Endothelial cell of hepatic sinusoid (primary cell): Measurements from ENCODE around the gene LIPG.
"Not testable (repeated sequence)": the region's sequence is repeated elsewhere in the genome, so short reads cannot be mapped to it uniquely, and the experiment has no call there.

ENCODE experiments used
- in situ Hi-C: cut with HindIII; loops from 2 replicates; pipeline ENCODE4 v1.10.0; 2017; ENCODE audit warnings: low sequenced_read_pairs

LIPG gene

DNA sequence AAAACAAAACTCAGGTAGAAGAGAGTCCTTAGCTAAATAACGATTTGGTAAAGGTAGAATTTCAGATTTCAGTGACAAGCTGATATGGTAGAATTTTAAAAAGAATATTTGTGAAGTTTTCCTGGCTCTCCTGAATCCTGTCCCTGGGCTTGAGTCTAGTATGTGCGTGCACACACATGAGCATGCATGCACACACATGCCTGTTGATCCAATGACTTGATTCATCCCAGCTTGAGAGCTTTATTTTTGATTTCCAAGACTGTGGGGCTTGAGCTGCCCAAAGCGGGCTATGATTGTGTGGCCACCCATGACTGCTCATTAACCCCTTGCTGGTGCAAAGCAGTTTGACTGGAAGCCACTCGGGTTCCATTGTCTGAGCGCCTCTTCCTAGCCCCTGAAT is 9.0 kb downstream of the LIPG start:
- in situ Hi-C loops = no loop called here

DNA sequence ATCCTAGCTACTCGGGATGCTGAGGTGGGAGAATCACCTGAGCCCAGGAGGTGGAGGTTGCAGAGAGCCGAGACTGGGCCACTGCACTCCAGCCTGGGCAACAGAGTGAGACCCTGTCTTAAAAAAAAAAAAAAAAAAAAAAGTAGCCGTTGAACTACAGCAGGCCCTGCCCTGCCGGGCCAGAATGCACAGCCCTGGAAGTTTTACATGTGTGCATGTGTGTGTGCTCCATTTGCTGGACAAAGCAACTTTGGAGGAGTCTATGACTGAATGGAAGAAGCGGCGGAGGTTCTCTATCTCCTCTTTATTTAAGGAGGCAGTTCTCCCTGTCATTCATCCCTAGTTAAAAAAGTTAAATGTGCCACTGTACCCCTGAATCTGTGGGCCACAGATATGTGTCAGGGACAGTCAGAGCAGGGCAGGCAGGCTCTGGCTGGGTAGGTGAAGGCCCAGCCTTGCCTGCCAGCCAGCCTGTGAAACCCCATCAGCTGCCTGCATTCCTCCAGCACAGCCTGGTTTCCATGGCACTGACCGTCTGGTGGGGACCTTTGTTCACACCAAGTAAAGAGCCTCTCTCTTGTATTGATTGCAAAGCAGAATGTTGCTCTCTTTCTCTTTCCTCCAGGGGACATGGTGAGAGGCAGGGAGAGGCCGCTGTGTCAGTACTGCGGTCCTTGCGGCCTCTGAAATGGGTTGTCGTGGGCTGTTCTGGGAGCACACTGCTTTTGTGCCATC is 10.9 kb downstream of the LIPG start:
- in situ Hi-C loops = no loop called here

DNA sequence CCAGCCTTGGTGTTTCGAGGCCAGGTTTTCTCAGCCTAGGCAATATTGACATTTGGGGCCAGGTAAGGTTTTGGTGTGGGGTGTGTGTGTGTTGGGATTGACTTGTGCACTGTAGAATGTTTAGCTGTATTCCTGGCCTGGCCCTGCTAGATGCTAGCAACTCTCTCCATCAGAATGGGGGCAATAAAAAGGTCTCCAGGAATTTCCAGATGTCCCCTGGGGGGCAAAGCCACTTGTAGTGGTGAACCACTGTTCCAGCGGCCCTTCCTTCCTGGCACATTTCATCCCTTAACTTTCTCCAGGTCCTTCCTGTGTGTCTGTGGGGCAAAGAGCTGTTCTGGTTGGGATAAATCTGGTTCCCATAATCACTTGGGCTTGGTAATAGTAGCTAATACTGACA is 12.0 kb downstream of the LIPG start:
- in situ Hi-C loops = no loop called here

DNA sequence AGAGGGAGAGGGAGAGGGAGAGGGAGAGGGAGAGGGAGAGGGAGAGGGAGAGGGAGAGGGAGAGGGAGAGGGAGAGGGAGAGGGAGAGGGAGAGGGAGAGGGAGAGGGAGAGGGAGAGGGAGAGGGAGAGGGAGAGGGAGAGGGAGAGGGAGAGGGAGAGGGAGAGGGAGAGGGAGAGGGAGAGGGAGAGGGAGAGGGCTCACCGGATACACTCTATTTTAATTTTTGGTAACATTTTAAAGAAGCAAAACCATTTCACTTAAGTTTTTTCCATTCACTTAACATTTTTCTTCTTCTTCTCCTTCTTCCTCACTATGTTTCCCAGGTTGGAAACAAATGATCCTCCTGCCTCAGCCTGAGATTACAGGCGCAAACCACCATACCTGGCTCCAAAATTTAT is 17.2 kb downstream of the LIPG start:
- in situ Hi-C loops = not testable (repeated sequence)

DNA sequence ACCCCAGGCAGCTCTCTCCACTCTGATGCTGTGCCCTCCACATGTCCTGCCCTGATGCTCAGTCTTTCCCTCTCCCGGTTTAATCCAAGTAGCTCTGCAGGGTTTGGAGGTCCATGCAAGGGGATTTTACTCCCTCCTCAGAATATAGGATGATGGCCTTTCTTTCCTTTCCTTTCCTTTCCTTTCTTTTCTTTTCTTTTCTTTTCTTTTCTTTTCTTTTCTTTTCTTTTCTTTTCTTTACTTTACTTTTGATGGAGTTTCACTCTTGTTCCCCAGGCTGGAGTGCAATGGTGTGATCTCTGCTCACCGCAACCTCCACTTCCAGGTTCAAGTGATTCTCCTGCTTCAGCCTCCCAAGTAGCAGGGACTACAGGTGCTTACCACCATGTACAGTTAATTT is 17.7 kb downstream of the LIPG start:
- in situ Hi-C loops = not testable (repeated sequence)

DNA sequence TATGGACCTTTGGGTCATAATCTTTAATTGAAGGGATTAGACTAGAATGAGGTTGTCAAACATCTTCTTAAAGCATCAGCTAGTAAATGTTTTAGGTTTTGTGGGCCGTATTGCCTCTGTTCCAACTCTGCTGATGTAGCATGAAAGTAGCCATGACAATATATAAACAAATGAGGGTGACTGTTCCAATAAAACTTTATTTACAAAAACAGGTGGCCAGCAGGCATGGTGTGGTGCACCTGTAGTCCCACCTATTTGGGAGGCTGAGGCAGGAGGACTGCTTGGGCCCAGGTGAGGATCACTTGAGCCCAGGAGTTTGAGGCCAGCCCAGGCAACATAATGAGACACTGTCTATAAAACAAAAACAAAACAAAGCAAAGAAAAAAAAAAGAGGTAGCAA is 18.4 kb downstream of the LIPG start:
- in situ Hi-C loops = no loop called here

DNA sequence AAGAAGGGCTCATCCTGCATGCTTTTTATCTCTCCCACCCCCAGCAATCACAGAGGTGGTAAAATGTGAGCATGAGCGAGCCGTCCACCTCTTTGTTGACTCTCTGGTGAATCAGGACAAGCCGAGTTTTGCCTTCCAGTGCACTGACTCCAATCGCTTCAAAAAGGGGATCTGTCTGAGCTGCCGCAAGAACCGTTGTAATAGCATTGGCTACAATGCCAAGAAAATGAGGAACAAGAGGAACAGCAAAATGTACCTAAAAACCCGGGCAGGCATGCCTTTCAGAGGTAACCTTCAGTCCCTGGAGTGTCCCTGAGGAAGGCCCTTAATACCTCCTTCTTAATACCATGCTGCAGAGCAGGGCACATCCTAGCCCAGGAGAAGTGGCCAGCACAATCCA is 19.5 kb downstream of the LIPG start:
- in situ Hi-C loops = no loop called here

DNA sequence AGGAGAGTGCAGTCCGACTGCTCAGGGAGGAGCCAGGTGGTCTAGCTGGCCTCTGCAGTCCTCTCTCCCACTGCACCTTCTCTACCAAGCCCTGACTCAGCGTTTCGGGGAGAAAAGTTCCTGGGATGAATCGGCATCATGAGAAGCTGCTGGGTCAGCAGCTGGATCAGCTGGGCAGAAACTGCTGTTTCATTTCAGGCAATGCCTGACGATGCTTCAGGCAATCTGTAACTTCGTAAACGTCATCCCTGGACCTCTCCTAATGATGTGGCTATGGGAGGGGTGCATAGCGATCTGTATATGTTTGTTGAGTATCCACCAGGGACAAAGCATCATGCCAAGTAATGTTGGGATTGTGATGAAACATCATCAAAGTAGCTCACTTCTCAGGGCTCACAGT is 20.7 kb downstream of the LIPG start:
- in situ Hi-C loops = no loop called here

DNA sequence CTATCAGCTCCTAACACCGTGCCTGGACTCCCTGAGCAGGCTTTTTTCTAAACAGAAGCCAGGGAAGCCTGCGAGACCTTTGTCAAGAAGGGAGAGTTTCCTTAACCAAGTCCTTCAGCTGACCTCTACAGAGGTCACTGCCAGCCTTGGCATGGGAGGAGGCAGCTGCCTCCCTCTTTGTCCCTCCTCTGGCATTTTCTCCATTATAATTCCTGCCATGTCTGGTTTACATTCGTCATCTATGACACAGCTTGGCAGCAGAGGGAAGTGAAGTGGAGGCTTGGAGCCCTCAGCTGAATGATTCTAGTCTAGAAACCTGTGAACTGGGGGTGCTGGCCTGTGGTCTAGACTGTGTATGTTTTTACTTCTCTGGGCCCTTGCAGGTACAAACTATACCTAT is 22.5 kb downstream of the LIPG start:
- in situ Hi-C loops = no loop called here

DNA sequence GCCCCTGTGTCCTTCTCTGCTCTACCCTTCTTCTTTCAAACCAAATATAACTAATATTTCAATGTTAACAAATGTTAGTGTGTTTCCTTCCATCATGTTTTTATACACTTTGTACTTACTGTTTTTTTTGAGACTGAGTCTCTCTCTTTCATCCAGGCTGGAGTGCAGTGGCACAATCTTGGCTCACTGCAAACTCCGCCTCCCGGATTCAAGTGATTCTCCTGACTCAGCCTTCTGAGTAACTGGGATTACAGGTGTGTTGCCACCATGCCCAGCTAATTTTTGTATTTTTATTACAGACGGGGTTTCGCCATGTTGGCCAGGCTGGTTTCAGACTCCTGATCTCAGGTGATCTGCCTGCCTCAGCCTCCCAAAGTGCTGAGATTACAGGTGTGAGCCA is 23.1 kb downstream of the LIPG start:
- in situ Hi-C loops = not testable (repeated sequence)

DNA sequence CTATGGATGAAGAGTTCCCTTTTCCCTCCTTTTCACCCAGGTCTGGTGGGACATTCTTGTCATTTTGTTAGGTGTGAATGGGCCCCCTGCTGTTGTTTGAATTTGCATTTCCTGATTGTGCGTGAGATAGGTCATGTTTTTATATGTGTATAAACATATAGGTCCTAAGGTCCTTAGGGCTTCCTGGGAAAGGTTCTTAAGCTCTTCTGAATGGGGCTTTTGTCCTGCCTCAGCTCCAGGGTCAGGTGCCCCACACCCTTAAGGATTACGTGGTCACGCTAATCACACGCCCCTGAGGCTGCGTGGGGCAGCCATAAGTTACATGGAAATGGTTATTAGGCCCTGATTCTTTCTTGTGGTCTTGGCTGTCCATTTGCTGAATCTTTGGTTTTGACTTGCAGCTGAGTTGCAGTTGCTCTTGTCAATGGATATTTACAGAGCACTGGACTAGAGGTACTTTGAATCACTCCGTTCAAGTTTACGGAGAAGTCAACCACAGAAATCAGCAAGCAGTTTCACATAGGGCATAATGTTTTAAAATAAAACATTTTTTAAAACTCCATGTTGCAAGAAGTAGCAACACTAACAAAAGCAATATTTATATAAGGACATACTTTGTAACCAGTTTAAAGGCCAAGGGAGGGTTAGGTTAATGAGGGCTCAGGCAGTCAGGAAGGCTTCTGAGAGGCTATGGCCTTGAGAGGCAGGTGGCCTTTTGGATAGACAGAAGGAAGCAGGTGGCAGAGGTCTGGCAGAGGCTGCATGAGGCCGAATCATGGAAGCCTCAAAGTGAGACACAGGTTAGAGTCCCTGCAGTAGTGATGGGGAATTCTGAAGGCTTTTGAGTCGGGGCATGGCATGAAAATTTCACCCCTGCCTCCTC is 24.2 kb downstream of the LIPG start:
- in situ Hi-C loops = no loop called here

DNA sequence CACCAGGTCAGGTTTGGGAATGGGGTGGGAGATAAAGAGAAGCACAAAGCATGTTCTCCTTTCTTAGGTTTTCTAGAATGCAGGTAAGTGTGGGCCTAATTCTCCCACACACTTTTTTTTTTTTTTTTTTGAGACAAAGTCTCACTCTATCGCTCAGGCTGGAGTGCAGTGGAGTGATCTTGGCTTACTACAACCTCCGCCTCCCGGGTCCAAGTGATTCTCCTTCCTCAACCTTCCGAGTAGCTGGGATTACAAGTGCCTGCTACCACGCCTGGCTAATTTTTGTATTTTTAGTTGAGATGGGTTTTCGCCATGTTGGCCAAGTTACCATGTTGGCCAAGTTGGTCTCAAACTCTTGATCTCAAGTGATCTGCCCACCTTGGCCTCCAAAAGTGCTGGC is 26.3 kb downstream of the LIPG start:
- in situ Hi-C loops = no loop called here

DNA sequence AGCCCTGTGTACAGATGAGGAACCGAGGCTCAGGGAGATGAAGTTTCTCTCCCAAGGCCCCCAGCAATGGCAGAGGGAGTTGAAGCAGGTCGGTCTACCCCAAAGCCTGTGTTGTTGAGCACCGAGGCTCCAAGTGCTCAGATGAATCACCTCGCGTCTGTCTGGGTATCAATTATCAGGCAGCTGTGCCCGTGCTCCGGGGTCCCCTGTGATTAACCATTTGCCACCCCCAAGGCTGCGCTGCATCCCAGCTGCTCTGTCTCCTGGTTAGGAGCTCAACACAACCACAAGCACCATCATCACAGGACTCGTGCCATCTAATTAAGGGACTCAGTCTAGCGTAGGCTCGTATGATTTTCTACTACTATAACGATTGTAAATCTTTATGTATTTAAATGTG is 27.1 kb downstream of the LIPG start:
- in situ Hi-C loops = no loop called here

DNA sequence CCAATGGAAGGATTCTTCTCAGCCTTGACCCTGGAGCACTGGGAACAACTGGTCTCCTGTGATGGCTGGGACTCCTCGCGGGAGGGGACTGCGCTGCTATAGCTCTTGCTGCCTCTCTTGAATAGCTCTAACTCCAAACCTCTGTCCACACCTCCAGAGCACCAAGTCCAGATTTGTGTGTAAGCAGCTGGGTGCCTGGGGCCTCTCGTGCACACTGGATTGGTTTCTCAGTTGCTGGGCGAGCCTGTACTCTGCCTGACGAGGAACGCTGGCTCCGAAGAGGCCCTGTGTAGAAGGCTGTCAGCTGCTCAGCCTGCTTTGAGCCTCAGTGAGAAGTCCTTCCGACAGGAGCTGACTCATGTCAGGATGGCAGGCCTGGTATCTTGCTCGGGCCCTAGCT is 28.8 kb downstream of the LIPG start:
- in situ Hi-C loops = no loop called here

DNA sequence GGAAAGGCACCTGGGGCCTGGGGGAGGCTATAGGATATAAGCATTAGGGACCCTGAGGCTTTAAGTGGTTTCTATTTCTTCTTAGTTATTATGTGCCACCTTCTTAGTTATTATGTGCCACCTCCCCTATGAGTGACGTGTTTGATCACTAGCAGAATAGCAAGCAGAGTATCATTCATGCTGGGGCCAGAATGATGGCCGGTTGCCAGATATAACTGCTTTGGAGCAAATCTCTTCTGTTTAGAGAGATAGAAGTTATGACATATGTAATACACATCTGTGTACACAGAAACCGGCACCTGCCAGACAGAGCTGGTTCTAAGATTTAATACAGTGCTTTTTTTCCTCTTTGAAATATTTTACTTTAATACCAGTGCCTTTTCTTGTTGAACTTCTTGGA is 29.4 kb downstream of the LIPG start:
- in situ Hi-C loops = no loop called here

DNA sequence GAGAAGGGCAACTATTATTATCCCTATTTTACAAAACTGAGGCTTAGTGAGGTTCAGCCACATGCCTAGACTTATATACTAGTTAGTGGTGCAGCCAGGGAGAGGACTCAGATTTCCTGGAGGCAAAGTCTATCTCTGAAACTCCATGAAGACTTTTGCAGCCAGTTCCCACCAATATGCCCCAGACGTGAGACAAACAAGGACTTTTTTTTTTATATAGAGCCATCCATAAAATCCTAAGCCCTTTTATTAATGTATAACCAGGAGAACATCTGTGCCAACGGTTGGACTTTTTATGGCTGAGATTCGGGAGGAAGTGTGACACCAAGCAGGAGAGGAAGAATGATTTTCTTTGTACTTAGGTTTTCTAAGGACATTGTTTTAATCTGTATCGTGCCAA is 29.9 kb downstream of the LIPG start:
- in situ Hi-C loops = no loop called here

DNA sequence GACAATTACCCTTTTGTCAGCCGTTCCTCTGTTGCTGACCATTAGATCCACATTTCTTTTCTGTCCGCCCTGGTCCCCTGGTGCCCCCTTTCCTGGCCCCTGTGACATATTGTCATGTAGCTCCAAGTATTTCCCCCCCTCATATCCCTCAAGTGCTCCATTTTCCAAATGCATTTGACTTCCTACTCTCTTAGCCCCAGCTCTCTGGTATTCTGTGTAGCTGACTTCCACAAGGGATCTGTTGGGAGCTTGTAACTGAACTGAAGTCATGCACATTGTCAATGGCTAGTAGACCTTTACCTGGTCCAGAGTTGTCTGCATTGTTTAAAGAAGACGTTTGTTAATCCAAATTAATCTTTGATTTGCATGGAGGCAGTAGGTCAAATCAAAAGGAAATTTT is 34.8 kb downstream of the LIPG start:
- in situ Hi-C loops = no loop called here

DNA sequence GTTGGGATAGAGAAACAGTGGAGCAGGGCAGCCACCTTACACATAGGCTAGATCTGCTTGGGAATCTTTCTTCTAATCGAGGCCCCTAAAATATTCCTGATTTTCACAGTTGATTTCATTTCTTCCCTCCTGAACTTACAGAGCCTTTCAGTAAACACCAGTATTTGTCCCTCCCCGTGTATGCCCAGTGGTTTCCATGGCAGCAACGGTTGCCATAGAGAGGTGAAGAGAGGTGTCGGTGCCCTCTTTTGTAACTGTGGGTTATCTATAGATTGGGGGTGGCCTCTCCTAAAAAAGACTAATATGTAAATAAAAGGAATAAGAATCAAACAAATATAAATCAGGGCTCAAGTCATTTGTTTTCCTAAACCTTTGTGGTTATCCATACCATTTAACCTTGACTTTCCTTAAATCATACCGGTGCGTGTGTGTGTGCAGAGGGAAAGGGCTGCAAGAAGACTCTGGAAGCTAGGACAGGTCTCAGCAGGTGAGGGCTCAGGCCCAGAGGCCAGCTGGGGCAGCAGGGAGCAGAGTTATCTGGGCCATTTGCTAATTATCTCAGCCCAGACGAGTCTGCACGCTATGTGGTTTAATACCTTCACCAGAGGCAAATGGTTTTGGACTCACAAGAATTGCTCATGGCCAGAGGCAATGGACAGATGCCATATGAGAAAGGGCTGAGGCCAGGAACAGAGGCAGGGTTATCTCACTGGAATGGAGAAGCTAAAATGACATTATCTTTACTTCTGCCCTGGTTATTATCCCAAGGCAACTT is 35.5 kb downstream of the LIPG start:
- in situ Hi-C loops = no loop called here

DNA sequence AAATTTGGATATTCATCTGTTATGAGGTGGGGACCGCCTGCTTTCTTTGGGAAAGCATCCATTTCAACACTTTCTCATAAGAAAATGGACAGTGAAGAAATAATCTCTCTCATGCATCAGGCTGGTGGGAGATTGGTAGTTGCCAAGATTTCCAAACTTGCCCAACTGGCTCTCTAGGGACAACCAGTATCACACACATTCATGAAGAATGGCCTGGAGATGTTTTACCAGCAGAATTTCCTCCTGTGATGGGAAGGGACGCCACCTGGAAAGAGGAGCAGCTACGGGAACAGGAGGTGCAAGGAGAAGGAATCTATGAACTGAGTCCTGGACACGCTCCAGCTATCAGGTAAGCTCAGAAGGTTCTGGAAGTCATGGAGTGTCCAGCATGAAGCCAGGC is 39.4 kb downstream of the LIPG start:
- in situ Hi-C loops = no loop called here

DNA sequence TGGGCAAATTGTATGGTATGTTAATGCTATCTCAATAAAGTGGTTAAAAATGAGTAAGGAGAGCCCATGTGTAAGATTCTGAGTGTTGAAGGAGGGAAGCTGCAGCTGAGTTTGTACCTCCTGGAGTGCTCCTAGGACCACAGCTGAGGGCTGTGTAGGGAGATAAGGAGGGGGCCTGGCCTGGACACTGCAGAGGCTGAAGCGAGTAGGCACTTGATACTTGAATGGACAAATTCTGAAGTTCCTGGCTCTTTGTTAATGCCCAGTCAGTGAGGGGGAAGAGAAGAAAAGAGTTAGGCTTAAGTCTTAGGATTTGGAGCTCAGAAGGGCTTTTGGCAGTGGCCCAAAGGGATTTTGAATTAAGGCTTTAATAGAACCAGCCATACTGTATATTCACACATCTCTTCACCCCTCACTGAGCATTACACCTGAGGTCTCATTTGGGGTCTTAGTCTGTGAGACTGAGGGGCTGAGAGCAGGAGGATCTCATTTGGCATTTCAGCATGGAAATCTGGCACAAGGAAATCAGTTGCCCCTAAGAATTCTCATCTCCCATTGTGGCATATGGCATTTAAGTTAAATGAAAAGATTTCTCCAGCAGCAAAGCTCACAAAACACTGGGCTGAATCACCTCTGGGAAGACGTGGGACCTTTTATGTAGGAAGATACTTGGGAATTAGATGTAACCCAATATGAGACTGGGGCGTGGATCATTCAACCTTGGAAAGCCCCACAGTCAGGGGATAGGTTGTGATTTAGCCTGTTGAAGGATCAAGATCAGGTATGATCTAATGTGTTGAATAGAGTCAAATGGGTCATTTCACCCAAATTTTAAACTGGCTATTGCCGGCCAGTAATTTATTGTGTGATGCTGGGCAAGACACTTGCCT is 46.8 kb downstream of the LIPG start:
- in situ Hi-C loops = no loop called here
